ENCODE measurements around the gene AFF3. TPM values are rescaled to one million over a fixed set of nuclear protein-coding genes. Genes with fewer than 3 reads are reported as not detected.

Gene AFF3
- total RNA-seq, 1 donor from 2014 or later: 7.3 TPM

- TF ChIP-seq CTCF (IDR thresholded peaks at IDR 0.05; ENCODE audit: unreplicated experiment): no peak
- DNase-seq (ENCODE audit: low spot score, unreplicated experiment): no peak
- no peaks in the 10 kb centered on the region for H3K9me3 Mint-ChIP-seq (ENCODE audit: low read depth)
- H3K4me1 Mint-ChIP-seq (ENCODE audit: low read depth): peaks cover 8% of the 10 kb centered on the region
- H3K36me3 Mint-ChIP-seq (ENCODE audit: insufficient read depth): no peaks in the 10 kb centered on the region
- H3K27ac Mint-ChIP-seq: no peak overlapping the region
- H3K4me3 Mint-ChIP-seq (ENCODE audit: low read depth): no peak overlapping the region
- peaks cover 24% of the 10 kb centered on the region for H3K27me3 Mint-ChIP-seq
Measured at GRCh38 chr2:99876956-99877355, 265.4 kb downstream of the AFF3 start.

- Mint-ChIP-seq H3K4me1 (ENCODE audit: low read depth) (peaks cover 2% of the 10 kb centered on the region), H3K4me3 (ENCODE audit: low read depth) (no peak overlapping the region), H3K27ac (no peak overlapping the region), H3K27me3 (peaks cover 24% of the 10 kb centered on the region), H3K36me3 (ENCODE audit: insufficient read depth) (no peaks in the 10 kb centered on the region), H3K9me3 (ENCODE audit: low read depth) (no peaks in the 10 kb centered on the region)
- DNase-seq (ENCODE audit: low spot score, unreplicated experiment): no peak
- TF ChIP-seq CTCF (IDR thresholded peaks at IDR 0.05; ENCODE audit: unreplicated experiment): no peak
Measured at GRCh38 chr2:99875627-99876201, 266.7 kb downstream of the AFF3 start.

- TF ChIP-seq CTCF (IDR thresholded peaks at IDR 0.05; ENCODE audit: unreplicated experiment): no peak
- Mint-ChIP-seq H3K4me1 (ENCODE audit: low read depth) (peaks cover 5% of the 10 kb centered on the region), H3K27ac (no peak overlapping the region), H3K36me3 (ENCODE audit: insufficient read depth) (no peaks in the 10 kb centered on the region), H3K9me3 (ENCODE audit: low read depth) (no peaks in the 10 kb centered on the region), H3K4me3 (ENCODE audit: low read depth) (no peak overlapping the region), H3K27me3 (peaks cover 5% of the 10 kb centered on the region)
- DNase-seq (ENCODE audit: low spot score, unreplicated experiment): no peak
Measured at GRCh38 chr2:99868260-99868659, 274.1 kb downstream of the AFF3 start.

DNA sequence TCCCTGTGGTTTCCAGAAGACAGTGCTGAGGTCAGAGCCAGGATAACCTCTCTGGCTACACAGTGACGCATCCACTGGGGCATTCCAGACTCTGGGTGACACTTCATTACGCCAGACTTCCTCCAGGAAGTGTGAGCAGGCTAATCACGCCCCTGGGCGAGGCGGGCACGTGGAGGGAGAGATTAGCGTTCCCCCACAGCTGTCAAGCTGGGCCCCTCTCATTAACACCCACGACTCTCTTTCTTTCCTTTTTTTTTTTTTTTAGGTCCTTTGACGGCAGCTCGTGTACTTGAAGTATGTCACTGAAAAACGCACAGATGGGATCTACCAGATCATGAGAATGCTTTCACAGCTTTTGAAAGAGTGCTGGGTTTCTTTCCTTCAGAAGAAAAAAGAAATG, 274.6 kb downstream of the AFF3 start:
- Mint-ChIP-seq H3K27me3 (peaks cover 5% of the 10 kb centered on the region), H3K4me3 (ENCODE audit: low read depth) (no peak overlapping the region), H3K36me3 (ENCODE audit: insufficient read depth) (no peaks in the 10 kb centered on the region), H3K4me1 (ENCODE audit: low read depth) (peaks cover 7% of the 10 kb centered on the region), H3K9me3 (ENCODE audit: low read depth) (no peaks in the 10 kb centered on the region), H3K27ac (no peak overlapping the region)
- DNase-seq (ENCODE audit: low spot score, unreplicated experiment): no peak
- TF ChIP-seq CTCF (IDR thresholded peaks at IDR 0.05; ENCODE audit: unreplicated experiment): no peak

- peaks cover 7% of the 10 kb centered on the region for H3K4me1 Mint-ChIP-seq (ENCODE audit: low read depth)
- H3K27ac Mint-ChIP-seq: no peak overlapping the region
- no peak for DNase-seq (ENCODE audit: low spot score, unreplicated experiment)
- no peaks in the 10 kb centered on the region for H3K36me3 Mint-ChIP-seq (ENCODE audit: insufficient read depth)
- TF ChIP-seq CTCF (IDR thresholded peaks at IDR 0.05; ENCODE audit: unreplicated experiment): no peak
- no peaks in the 10 kb centered on the region for H3K9me3 Mint-ChIP-seq (ENCODE audit: low read depth)
- H3K27me3 Mint-ChIP-seq: peaks cover 5% of the 10 kb centered on the region
- no peak overlapping the region for H3K4me3 Mint-ChIP-seq (ENCODE audit: low read depth)
Measured at GRCh38 chr2:99865818-99866676, 276.3 kb downstream of the AFF3 start.

All from progenitor cell of endocrine pancreas (in vitro differentiated cells).